ENCODE data around the gene SEMA4A.
"Not testable (repeated sequence)": the region's sequence is repeated elsewhere in the genome, so short reads cannot be mapped to it uniquely, and the experiment has no call there.

The SEMA4A gene

GRCh38 chr1:156198831-156199349 lies 45.5 kb downstream of the SEMA4A start:
- no peak for DNase-seq

DNA sequence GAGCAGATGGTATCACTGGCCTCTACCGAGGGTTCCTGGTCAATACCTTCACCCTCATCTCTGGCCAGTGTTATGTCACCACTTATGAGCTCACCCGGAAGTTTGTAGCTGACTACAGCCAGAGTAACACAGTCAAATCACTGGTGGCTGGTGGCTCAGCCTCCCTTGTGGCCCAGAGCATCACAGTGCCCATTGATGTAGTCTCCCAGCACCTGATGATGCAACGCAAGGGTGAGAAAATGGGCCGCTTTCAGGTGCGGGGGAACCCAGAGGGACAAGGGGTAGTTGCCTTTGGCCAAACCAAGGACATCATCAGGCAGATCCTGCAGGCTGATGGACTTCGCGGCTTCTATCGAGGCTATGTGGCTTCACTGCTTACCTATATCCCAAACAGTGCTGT lies 46.7 kb downstream of the SEMA4A start:
- DNase-seq: no peak

GRCh38 chr1:156203331-156203730 lies 49.9 kb downstream of the SEMA4A start:
- DNase-seq: no peak

DNA sequence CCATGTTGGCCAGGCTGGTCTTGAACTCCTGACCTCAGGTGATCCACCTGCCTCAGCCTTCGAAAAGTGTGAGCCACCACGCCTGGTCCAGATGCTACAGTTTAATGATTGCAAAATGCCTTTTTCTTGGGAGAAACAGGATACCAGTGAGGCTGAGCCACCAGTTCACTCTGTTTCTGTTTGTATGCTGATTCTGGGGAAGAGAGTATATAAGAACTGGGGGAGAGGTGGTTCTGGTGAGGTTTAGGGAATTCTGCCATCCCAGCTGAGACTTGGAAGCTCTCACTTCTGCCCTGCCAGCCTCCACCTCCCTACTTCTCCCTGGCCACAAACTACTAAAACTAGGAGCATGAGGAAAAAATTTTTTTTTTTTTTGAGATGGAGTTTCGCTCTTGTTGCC lies 51.3 kb downstream of the SEMA4A start:
- DNase-seq: no peak

DNA sequence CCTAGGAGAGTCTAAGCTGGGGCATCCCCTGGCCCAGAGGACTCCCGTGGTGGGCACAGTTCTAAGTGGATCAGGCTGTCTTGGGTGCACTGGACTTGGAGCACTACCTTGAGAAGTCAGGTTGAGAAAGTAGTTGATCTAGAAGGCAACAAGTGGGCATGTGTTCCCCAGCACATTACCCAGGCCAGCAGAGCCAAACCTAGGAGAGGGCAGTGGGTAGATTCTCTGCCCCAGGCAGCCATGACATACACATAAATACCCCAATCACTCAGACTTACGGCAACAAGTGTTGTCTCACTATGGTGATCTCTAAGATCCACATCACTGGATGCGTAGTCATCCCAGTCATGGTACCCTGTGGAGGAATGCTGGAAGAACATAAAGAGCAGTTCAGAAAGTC lies 57.9 kb downstream of the SEMA4A start:
- no peak for DNase-seq

DNA sequence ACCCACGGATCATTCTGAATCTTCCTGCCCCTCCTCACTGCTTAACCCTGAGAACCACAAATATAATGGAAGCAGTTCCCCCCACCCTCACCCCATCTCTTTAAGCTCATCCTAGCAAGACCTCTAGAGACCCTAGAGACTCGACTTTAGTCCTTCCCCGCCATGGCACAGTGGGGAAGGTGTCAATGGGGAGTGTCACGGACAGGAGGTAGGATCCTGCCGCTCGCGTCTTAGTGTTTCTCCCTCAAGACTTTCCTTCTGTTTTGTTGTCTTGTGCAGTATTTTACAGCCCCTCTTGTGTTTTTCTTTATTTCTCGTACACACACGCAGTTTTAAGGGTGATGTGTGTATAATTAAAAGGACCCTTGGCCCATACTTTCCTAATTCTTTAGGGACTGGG lies 58.7 kb downstream of the SEMA4A start:
- DNase-seq: no peak

- DNase-seq: peak; percentile 95 to 96
Measured at GRCh38 chr1:156212833-156213643, 59.7 kb downstream of the SEMA4A start, which contains the start of gene PMF1. Gene PMF1 (plus strand): TSS chr1:156213007. CDS start chr1:156213016, 9 bp downstream.

GRCh38 chr1:156213644-156213966 lies 60.2 kb downstream of the SEMA4A start:
- DNase-seq: no peak

DNA sequence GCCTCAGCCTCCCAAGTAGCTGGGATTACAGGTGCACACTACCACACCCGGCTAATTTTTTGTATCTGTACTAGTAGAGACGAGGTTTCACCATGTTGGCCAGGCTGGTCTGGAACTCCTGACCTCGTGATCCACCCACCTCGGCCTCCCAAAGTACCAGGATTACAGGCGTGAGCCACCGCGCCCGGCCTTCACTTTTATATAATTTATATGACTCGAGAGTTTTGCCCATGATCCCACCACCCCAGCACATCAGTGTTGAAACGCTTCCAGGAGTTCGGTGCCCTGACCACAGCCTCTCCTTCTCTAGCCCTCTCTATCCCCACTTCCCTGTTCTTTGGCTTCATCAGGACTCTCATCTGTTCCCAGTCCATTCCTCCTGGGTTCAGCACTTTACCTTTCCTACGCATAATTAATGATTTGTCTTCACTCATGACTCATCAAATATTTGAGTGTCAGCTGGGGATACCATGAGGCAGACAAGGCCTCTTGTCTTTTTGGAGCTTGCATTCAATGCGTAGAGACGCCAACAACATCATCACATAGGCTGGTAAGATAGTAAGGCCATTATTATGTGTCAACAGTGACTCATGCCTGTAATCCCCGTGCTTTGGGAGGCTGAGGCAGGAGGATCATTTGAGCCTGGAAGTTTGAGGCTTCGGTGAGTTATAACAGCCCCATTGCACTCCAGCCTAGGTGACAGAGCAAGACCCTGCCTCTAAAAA lies 60.8 kb downstream of the SEMA4A start:
- peak in 1 of 2 donors; percentile 26 for DNase-seq

DNA sequence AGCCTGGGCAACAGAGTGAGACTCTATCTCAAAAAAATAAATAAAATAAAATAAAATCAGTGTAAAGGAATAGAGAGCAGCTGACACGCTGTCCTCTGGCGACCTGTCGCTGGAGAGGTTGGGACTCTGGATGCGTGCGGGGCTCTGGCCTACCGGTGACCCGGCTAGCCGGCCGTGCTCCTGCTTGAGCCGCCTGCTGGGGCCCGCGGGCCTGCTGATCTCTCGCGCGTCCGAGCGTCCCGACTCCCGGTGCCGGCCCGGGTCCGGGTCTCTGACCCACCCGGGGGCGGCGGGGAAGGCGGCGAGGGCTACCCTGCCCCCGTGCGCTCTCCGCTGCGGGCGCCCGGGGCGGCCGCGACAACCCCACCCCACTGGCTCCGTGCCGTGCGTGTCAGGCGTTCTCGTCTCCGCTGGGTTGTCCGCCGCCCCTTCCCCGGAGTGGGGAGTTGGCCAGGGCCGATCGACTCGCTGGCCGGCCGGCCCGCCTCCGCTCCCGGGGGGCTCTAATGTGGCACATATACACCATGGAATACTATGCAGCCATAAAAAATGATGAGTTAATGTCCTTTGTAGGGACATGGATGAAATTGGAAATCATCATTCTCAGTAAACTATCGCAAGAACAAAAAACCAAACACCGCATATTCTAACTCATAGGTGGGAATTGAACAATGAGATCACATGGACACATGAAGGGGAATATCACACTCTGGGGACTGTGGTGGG lies 63.1 kb downstream of the SEMA4A start:
- DNase-seq: not testable (repeated sequence)

DNA sequence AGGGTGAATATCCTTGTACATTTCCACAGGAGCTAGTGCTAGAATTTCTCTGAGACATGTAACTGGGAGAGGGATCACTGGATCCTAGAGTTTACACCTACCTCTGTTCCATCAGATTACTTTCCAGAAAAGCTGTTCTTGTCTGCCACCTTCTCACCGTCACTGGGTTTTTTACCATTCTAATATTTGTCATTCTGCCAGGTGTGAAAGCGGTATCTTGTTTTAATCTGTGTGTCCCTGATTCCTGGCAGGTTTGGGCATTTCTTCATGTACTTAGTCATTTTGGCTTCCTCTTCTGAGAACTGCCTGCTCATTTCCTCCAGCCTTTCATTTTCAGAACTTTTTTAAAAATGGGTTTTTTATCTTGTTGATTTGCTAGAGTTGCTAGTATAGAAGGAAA lies 64.5 kb downstream of the SEMA4A start:
- peak; percentile 50 to 80 for DNase-seq

DNA sequence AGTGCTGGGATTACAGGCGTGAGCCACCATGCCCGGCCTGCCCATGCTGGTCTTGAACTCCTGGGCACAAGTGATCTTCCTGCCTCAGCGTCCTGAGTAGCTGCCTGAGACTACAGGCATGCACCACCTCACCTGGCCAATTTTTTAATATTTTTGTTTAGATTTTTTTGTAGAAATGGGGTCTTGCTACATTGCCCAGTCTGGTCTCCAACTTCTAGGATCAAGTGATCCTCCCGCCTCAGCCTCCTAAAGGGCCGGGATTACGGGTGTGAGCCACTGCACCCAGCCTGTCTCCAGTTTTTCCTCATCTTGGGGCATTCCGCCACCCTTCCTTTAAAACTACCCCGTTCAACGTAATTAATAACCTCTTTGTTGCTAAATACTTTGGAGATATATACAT lies 66.8 kb downstream of the SEMA4A start:
- DNase-seq: no peak

DNA sequence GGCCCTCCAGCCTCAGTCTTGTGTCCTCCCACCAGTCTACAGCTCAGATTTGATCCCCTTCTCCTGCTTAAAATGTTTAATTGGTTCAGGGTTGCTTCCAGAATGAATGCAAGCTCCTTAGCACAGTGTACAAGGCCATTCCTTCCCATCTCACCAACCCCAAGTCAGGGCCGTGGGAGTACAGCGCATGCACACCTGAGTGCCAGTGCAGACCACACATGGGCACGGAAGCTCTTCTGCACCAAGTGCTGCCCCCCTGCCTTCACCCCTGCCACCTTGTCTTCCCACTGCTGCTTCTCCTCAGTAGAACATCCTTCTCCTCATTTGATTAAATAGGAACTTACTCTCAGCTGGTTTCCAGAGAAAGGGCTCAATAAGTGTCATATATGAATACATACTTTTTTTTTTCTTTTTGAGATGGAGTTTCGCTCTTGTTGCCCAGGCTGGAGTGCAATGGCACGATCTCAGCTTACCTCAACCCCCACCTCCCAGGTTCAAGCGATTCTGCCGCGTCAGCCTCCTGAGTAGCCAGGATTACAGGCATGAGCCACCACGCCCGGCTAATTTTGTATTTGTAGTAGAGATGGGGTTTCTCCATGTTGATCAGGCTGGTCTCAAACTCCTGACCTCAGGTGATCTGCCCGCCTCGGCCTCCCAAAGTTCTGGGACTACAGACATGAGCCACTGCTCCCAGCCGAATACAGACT lies 68.8 kb downstream of the SEMA4A start:
- no peak for DNase-seq

DNA sequence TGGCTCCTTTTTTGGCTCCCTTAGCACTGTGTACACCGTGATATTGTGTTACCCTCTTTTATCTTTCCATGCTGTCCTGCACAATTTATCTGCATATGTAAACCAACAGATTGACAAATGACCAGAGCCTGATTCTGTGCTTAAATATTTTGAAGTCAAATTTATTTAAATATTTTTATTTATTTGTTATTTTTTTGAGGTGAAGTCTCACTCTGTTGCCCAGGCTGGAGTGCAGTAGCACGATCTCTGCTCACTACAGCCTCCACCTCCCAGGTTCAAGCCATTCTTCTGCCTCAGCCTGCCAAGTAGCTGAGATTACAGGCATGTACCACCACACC lies 72.3 kb downstream of the SEMA4A start:
- DNase-seq: no peak

GRCh38 chr1:156226116-156226538 lies 72.7 kb downstream of the SEMA4A start:
- no peak for DNase-seq

DNA sequence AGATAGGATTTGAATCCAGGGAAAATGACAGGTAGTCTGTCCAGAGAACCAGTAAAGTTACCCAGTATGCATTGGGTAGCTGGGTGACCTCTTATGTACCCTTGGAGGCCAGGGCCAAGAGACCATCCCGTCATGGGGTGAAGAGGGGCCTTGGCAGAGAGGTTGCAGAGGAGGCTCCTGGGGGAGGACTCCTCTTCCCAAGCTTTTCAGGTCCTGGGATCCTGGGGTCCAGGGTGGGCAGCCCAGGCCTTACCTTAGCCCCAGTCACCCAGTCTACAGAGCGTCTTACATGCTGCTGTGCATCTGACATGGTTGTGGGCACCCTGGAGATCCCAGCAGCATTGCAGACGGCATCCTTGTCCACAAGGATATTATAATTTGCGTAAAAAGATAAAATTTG lies 73.4 kb downstream of the SEMA4A start:
- DNase-seq: no peak
